ENCODE results near the gene SUOX.

- TF ChIP-seq POLR2A (IDR thresholded peaks at IDR 0.05; ENCODE audit: low read depth): no peak
- no peak for TF ChIP-seq CTCF (IDR thresholded peaks at IDR 0.05)
- TF ChIP-seq EP300 (IDR thresholded peaks at IDR 0.05): no peak
Measured at GRCh38 chr12:56018356-56018755, 21.3 kb downstream of the SUOX start.
